HG03558 (cell line): Measurements from ENCODE around the gene ADGRG1.

Experiments
- ATAC-seq: cut with Tn5 transposase; IDR thresholded peaks from one replicate; pipeline ENCODE4 v1.9.1; 2021; ENCODE audit warnings: moderate number of reproducible peaks; ENCODE audit not compliant: unreplicated experiment; ENCODE audit errors: extremely low read depth

The ADGRG1 gene

DNA sequence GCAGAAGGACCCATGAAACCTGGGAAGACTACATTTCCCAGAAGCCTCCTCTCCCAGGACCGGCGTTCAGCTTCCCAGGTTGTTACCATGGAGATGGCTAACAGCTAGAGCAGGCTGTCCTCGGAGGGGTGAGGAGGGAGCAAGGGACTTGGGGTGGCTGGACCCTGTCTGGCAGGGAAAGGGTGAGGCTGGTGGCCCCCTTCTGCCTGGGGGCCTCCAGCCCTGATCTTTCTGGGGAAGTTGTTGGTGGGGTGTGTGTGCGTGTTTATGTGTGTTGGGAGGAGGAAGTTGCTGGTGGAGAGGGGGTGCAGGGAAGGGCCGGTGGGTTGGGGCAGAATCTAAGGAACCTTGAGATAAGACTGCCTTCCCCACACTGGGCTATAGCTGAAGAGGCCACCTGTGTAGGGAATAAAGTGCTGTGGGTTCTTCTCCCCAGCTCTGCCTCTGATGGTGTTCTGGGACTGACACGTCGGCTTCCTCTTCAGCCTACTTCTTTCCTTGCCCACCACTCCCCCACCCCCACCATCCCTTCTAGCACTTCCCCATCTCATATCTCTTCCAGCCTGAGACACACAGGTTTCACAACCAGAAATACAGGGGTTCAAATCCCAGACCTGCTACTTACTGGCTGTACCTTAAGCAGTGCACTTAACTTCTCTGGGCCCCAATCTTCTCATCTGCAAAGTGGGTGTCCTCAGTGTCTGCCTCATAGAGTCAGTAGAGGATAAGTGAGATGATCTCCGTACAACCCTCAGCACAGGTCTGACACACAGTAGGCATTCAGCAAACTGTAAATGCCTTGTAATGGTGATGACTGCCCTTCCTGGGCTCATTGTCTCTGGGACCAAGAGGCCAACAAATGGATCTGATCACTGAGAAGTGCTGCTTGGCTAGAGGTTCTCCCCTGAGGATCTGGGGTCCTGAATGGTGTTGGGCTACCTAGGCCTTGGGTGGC is 66.6 kb downstream of the ADGRG1 start, which contains the start of gene DRC7:
TSS of gene DRC7 (plus strand) at position 82 of the 955 bp plus-strand sequence. CDS start 3,144 bp downstream, outside the sequence.
- ATAC-seq: no peak

DNA sequence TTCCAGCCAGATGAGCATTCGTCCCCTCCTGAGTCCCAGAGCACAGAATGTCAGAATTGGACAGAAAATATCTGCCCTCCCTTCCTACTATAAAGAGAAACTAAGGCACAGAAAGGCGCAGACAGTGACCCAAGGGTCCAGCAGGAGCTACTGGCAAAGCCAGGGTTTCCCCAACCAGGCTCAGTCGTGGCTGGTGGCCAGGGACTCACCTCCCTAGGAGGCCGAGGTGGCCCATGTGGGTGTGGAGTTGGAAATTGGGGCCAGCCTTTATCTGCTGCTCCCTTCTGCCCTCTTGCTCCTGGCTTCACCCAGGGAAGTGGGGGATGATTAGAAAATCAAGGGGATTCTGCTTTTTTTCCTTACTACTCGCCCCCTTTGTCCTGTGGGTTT is 67.2 kb downstream of the ADGRG1 start:
- no peak for ATAC-seq

DNA sequence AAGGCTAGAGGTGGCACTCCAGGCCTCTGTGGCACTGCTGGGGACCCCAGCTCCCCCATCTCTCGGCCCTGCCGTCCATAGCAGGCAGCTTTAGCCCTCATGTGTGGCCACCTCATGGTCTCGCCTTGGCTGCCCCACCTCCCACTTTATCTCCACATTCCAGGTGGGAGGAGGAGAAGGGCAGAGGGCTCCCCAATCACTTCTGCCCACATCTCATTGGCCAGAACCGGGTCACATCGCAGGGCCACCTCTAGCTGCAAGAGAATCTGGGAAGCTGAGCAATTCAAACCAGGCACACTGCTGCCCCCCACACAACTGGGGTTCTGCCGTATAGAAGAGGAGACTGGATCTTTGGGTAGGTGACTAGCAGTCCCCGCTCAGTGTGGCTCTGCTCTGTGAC is 67.8 kb downstream of the ADGRG1 start:
- no peak for ATAC-seq

GRCh38 chr16:57697896-57698537 is 69.6 kb downstream of the ADGRG1 start:
- ATAC-seq: no peak

- no peak for ATAC-seq
Measured at GRCh38 chr16:57698812-57699405, 70.5 kb downstream of the ADGRG1 start.

DNA sequence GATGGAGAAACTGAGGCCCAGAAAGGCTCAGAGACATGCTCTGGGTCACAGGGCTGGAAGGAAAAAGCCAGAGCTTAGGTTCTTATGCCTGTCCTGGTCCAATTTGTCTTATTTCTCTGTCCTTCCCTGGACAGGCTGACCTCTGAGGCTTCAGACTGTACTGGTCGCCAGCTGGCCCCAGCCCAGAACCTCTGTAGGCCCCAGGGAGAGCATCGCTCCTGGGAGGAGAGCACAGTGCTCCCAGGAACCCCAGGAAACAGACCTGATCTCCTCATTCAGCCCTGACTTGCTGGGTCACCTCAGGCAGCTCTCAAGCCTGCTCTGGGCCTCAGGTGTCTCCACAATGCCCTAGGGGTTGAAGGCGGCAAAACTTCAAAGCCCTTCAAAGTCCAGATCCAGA is 71.1 kb downstream of the ADGRG1 start:
- ATAC-seq: no peak

DNA sequence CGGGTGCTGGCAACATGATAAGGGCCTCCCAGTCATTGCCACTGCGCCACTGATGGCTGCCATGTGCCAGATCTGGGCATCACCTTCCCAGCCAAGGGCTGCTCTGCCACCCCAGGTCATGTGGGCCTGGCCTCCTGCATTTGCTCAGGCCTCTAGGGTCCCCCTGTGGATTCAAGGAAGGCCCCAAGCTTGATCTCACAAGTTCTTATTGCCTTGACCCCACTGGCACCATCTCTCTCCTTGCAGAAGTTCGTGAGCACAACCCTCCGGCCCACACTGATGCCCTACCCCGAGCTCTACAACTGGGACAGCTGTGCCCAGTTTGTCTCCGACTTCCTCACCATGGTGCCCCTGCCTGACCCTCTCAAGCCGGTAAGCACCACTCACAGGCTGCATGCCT is 71.5 kb downstream of the ADGRG1 start:
- no peak for ATAC-seq

DNA sequence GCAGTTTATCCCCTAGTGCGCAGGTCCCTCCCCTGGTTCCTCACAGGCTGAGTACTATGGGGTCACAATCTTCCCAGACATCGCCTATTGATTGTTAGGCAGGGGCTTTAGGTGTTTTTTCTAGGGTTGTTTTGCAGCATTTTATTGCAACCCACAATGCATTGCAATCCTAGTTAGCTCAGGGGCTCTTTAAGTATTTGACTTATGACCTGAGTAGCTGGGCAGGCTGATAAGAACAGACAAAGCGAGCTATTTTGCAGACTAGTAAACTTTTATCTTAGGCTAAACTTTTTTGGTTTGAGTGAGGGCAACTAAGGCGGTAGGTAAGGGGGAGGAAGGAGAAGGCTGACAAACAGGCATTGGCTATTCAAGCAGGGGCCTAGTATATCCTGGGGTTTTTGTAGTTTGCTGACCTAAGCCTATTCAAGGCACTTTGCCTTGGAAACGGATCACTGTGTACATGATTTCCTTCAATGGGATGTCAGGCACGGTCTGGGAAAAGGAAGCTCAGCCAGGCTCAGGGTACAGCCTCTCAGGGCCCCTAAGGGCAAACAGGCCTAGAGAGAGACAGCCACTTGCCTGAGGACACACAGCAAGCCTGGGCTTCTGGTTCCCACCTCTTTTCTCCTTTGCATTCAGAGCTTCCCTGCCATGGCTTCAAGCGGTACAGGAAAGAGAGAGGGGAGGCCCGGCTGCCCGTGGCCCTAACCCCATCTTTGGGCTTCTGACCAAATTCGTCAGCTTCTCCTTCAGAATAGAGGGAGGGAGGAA is 72.5 kb downstream of the ADGRG1 start:
- ATAC-seq: no peak

- ATAC-seq: no peak
Measured at GRCh38 chr16:57701759-57702371, 73.4 kb downstream of the ADGRG1 start.

DNA sequence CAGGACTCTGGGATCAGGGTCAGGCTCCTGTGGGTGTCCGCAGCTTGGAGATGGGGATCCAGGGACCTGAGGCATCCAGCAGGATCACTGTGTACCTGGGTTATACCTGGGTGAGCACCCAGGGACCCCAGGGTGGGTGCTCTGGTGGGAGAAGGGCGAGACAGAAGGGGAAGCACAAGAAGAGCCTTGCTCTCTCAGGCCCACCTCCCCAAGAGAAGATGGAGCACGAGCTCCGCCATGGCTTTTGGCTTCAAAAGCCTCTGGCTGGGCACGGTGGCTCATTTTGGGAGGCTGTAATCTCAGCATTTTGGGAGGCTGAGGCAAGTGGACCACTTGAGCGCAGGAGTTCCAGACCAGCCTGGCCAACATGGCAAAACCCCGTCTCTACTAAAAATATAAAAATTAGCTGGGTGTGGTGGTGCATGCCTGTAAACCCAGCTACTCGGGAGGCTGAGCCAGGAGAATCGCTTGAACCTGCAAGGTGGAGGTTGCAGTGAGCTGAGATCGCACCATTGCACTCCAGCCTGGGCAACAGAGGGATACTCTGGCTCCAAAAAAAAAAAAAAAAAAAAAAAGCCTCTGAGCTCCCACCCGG is 75.1 kb downstream of the ADGRG1 start:
- ATAC-seq: no peak

DNA sequence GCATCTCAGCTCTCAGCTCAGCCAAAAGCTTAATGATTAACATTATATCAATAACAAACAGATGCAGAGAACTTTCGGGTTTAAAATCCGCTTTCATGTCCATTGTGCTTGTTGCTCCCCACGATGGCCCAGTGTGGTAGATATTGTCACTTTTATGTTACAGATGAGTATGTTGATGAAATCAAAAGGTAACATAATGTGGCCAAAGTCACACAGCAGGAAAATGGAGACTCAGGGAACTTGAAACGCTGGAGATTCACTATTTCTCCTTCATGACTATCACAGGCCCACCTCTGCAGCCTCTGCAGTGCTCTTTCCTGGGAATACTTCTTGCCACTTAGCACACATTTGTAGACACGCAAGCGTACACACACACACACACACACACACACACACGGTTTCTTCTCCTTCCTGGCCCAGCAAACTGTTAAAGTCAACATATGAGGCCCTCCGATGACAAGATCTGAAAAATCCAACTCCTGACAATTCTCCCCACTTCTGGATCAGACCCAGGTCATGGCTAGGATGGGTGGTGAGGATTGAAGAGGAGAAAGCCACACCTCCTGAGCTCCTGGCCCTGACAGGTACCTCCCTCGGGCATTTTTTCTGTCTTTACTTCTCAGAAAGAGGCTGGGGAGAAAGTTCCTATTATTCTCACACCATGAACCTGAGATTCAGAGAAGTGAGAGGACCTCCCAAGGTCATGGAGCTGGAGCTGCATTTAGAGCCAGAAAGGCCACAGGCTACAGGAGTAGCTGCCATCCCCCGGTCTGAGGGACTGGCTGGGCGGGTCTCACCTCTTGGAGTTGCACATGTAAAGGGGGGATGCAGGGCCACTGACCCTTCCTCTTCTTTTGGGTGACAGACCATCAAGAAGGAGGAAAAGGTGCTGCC is 75.8 kb downstream of the ADGRG1 start:
- no peak for ATAC-seq

DNA sequence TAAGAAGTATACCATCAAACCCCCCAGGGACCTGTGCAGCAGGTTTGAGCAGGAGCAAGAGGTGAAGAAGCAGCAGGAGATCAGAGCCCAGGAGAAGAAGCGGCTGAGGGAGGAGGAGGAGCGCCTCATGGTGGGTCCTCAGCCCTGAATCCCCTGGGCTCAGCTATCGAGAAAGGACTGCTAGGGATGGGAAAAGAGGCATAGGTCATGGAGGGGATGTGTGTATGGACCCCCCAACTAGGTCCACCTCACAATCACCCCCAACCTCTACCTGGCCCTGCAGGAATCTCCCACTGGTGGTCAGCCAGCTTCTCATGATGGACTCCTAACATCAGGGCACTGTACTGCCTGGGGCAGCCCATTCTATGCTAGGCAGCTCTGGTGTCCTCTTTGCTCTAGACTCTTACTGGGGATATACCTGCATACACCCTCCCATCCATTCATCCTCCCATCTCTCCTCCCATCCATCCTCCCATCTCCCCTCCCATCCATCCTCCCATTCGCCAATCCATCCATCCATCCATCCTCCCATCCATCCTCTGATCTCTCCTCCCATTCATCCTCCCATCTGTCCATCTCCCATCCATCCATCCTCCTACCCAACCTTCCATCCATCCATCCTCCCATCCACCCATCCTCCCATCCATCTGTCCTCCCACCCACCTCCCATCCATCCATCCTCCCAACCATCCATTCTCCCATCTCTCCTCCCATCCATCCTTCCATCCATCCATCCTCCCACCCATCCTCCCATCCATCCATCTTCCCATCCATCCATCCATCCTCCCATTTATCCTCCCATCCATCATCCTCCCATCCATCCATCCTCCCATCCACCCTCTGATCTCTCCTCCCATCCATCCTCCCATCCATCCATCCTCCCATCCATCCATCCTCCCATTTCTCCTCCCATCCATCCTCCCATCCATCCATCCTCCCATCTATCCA is 76.7 kb downstream of the ADGRG1 start:
- no peak for ATAC-seq

DNA sequence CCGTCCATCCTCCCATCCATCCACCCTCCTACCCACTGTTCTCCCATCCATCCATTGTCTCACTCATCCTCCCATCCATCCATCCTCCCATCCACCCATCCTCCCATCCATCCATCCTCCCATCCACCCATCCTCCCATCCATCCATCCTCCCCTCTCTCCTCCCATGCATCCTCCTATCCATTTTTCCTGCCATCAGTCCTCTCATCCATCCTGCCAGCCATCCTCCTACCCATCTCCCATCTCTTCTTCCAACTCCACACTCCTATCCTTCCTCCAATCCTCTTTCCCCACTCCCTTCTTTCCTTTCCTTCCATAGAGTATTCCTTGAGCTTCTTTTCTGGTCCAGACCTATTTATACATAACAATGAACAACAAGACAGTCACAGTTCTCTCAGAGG is 78.3 kb downstream of the ADGRG1 start:
- no peak for ATAC-seq

GRCh38 chr16:57707331-57707730 is 78.9 kb downstream of the ADGRG1 start:
- no peak for ATAC-seq

DNA sequence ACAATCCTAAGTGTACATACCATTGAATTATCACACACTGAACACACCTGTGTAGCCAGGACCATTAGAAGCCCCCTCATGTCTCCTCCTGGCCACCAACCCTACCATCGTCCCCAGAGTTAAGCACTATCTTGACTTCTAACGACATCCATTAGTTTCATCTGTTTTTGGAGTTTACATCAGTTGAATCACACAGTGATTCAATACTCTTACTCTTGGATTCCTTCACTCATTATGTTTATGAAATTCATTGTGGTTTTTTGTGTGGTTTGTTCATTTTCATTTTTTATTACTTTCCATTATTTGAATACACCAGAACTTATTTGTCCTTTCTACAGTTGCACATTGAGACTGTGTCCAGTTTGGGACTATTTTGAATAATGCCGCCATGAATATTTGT is 79.7 kb downstream of the ADGRG1 start:
- no peak for ATAC-seq

- ATAC-seq: no peak
Measured at GRCh38 chr16:57709663-57710062, 81.2 kb downstream of the ADGRG1 start.

DNA sequence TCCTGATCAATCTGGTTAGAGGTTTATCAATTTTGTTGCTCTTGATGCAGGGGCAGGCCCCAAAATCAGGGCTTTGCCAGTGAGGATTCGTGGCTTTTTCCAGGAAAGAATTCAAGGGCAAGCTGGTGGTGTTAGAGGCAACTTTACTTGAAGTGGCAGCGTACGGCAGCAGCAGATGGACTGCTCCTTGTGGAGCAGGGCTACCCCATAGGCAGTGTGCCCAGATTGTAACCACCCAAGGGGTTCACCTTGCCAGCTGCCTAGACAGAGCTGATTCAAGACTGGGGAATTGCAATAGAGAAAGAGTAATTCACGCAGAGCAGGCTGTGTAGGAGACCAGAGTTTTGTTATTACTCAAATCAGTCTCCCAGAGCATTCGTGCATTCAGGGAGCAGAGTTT is 82.9 kb downstream of the ADGRG1 start:
- no peak for ATAC-seq

DNA sequence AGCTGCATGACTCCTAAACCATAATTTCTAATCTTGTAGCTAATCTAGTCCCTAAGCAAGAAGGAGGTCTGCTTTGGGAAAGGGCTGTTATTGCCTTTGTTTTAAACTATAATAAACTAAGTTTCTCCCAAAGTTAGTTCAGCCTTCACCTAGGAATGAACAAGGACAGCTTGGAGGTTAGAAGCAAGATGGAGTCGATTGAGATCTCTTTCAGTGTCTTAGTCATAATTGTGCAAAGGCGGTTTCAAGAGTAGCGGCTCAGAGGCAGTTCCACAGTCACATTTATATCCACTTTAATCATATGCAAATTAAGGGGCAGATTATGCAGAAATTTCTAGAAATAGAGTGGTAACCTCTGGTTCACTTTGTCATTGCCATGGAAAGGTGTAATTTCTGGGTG is 83.6 kb downstream of the ADGRG1 start:
- no peak for ATAC-seq
